CD14-positive monocyte (primary cell): ENCODE data around the gene OR51A2. TPM values are rescaled to one million over a fixed set of nuclear protein-coding genes. Genes with fewer than 3 reads are reported as not detected.

Experiments
- DNase-seq, 3 donors: peaks; one replicate each; pipeline ENCODE4 v3.0.0-alpha.2; 2011 to 2022
- H2AFZ ChIP-seq: 2 replicates; pipeline ENCODE4 v1.6.0; 2012; ENCODE audit warnings: mild to moderate bottlenecking, low read depth, low read length, inconsistent platforms; ENCODE audit not compliant: insufficient read depth, poor library complexity, severe bottlenecking
- H3K27ac ChIP-seq, 2 donors: 1 replicate in 1 of 2; 2 replicates in 1 of 2; pipeline ENCODE4 v1.5.1; 2012 to 2013; ENCODE audit warnings: low read length in 2 of 2, control low read depth in 1 of 2, inconsistent platforms in 1 of 2, low read depth in 1 of 2, mild to moderate bottlenecking in 1 of 2
- H3K27me3 ChIP-seq, 2 donors: one replicate each; pipeline versions ENCODE4 v1.6.0 to v1.6.1; 2011 to 2013; ENCODE audit warnings: low read length in 2 of 2; ENCODE audit not compliant: control insufficient read depth in 2 of 2, insufficient read depth in 2 of 2
- H3K36me3 ChIP-seq, 2 donors: replicated peaks in 1 of 2; 1 replicate in 1 of 2; 2 replicates in 1 of 2; pipeline versions ENCODE4 v1.5.1 to v1.6.1; 2012 to 2013; ENCODE audit warnings: low read length in 2 of 2, control low read depth in 1 of 2, inconsistent platforms in 1 of 2, mild to moderate bottlenecking in 1 of 2; ENCODE audit not compliant: insufficient read depth in 2 of 2, control insufficient read depth in 1 of 2
- H3K4me1 ChIP-seq, 2 donors: 1 replicate in 1 of 2; 2 replicates in 1 of 2; pipeline versions ENCODE4 v1.5.1 to v1.6.1; 2012 to 2013; ENCODE audit warnings: low read length in 2 of 2, control low read depth in 1 of 2, inconsistent platforms in 1 of 2, mild to moderate bottlenecking in 1 of 2, moderate library complexity in 1 of 2; ENCODE audit not compliant: insufficient read depth in 2 of 2, control insufficient read depth in 1 of 2
- H3K4me2 ChIP-seq: replicated peaks from 2 replicates; pipeline ENCODE3; 2012; ENCODE audit warnings: low read length, moderate library complexity, mild to moderate bottlenecking; ENCODE audit not compliant: poor library complexity, severe bottlenecking; ENCODE audit errors: extremely low read depth
- H3K4me3 ChIP-seq, 3 experiments: fragments of 200-600 bp in 1 of 3; sonication (generic) in 1 of 3; replicated peaks in 1 of 3; 1 replicate in 2 of 3; 2 replicates in 1 of 3; pipeline ENCODE4 v1.5.1; 2011 to 2013; ENCODE audit warnings: low read length in 3 of 3, mild to moderate bottlenecking in 3 of 3, control low read depth in 2 of 3, low read depth in 2 of 3, inconsistent platforms in 1 of 3, moderate library complexity in 1 of 3
- H3K79me2 ChIP-seq: 2 replicates; pipeline ENCODE4 v1.6.0; 2012; ENCODE audit warnings: mild to moderate bottlenecking, control low read depth, inconsistent platforms, low read length, moderate library complexity; ENCODE audit not compliant: insufficient read depth
- H3K9ac ChIP-seq: 2 replicates; pipeline ENCODE4 v1.6.0; 2017; ENCODE audit warnings: low read length, mild to moderate bottlenecking; ENCODE audit not compliant: insufficient read depth, poor library complexity, severe bottlenecking
- H3K9me3 ChIP-seq, 2 donors: replicated peaks in 1 of 2; 1 replicate in 1 of 2; 2 replicates in 1 of 2; pipeline versions ENCODE4 v1.5.1 to v1.6.1; 2012 to 2013; ENCODE audit warnings: low read length in 2 of 2, control low read depth in 1 of 2; ENCODE audit not compliant: control insufficient read depth in 1 of 2, insufficient read depth in 1 of 2
- H4K20me1 ChIP-seq: 2 replicates; pipeline ENCODE4 v1.6.0; 2012; ENCODE audit warnings: mild to moderate bottlenecking, low read length, control low read depth, moderate library complexity; ENCODE audit not compliant: insufficient read depth
- H3K27ac Mint-ChIP-seq, 7 donors: one replicate each; pipeline ENCODE4 v1.8.0; 2020; ENCODE audit warnings: mild to moderate bottlenecking in 7 of 7, mixed read lengths in 7 of 7, moderate library complexity in 6 of 7, inconsistent platforms in 2 of 7
- H3K27me3 Mint-ChIP-seq, 3 donors: one replicate each; pipeline ENCODE4 v1.8.0; 2021 to 2022; ENCODE audit warnings: low read depth in 3 of 3, mild to moderate bottlenecking in 3 of 3, mixed read lengths in 3 of 3, moderate library complexity in 3 of 3, inconsistent platforms in 1 of 3
- H3K36me3 Mint-ChIP-seq, 2 donors: one replicate each; pipeline ENCODE4 v1.8.0; 2020; ENCODE audit warnings: mixed read lengths in 2 of 2, inconsistent platforms in 1 of 2, mild to moderate bottlenecking in 1 of 2
- H3K4me1 Mint-ChIP-seq: one replicate; pipeline ENCODE4 v1.8.0; 2020; ENCODE audit warnings: mild to moderate bottlenecking, mixed read lengths
- H3K4me3 Mint-ChIP-seq, 2 donors: one replicate each; pipeline ENCODE4 v1.8.0; 2020; ENCODE audit warnings: mild to moderate bottlenecking in 2 of 2, mixed read lengths in 2 of 2, moderate library complexity in 1 of 2
- H3K9me3 Mint-ChIP-seq, 7 donors: one replicate each; pipeline ENCODE4 v1.8.0; 2020 to 2022; ENCODE audit warnings: mixed read lengths in 7 of 7, mild to moderate bottlenecking in 6 of 7, moderate library complexity in 6 of 7, inconsistent platforms in 2 of 7
- WGBS: methylation state at CpG from one replicate; pipeline ENCODE4 v1.1.5; 2013; ENCODE audit warnings: missing lambda C conversion rate; ENCODE audit not compliant: insufficient coverage; 5-methylcytosine and 5-hydroxymethylcytosine counted together
- intact Hi-C, 2 donors: fragments of 100-400 bp; cut with micrococcal nuclease; formaldehyde crosslinking; loops; one replicate each; pipeline versions ENCODE4 v1.15.0 to v1.15.1; 2023
- polyA plus RNA-seq, 3 donors: library from polyadenylated mRNA; depleted of rRNA in 1 of 3; unstranded in 2 of 3; stranded (reverse) in 1 of 3; fragments of 300-500 nt in 2 of 3; fragments of >200 nt in 1 of 3; fragmentation: Illumina TruSeq in 2 of 3; gene quantifications; 1 replicate in 2 of 3; 2 replicates in 1 of 3; pipeline ENCODE4 v1.2.3, GENCODE V29; 2012 to 2021
- TF ChIP-seq, protein P1 (sequence below): fragments of 200-600 bp; IDR thresholded peaks from one replicate; pipeline ENCODE4 v1.8.0; 2022; ENCODE audit warnings: antibody characterized with exemption, mild to moderate bottlenecking

Gene OR51A2
- polyA plus RNA-seq, 3 donors: not detected

DNA sequence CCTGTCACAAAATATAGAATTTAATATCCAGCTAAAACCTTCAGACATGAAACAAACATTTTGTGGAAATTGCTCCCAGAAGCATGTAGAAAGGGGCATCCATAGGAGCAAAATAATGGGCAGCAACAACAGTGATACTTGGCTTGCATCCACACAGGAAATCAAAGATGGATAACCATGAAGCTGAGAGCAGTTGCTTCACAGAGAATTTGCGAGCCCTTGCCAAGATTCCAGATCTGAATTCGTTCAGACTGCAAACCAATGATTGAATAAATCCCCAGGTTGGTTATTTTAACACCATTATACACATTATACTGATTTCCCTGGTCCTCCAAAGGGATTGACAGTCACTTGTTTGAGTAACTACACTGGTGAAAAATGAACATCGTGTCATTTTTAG, 23.5 kb upstream of the OR51A2 start:
- H3K9me3 ChIP-seq: no peaks in the 10 kb centered on the region
- Mint-ChIP-seq H3K27ac (no peak overlapping the region), H3K27me3 (no peaks in the 10 kb centered on the region), H3K36me3 (no peaks in the 10 kb centered on the region), H3K4me1 (no peaks in the 10 kb centered on the region), H3K4me3 (no peak overlapping the region), H3K9me3 (peaks cover 0 to 4% (median 0%) of the 10 kb centered on the region in 7 donors)
- TF ChIP-seq, protein P1, sequence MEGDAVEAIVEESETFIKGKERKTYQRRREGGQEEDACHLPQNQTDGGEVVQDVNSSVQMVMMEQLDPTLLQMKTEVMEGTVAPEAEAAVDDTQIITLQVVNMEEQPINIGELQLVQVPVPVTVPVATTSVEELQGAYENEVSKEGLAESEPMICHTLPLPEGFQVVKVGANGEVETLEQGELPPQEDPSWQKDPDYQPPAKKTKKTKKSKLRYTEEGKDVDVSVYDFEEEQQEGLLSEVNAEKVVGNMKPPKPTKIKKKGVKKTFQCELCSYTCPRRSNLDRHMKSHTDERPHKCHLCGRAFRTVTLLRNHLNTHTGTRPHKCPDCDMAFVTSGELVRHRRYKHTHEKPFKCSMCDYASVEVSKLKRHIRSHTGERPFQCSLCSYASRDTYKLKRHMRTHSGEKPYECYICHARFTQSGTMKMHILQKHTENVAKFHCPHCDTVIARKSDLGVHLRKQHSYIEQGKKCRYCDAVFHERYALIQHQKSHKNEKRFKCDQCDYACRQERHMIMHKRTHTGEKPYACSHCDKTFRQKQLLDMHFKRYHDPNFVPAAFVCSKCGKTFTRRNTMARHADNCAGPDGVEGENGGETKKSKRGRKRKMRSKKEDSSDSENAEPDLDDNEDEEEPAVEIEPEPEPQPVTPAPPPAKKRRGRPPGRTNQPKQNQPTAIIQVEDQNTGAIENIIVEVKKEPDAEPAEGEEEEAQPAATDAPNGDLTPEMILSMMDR: no peak
- DNase-seq: no peak
- whole genome bisulfite sequencing: 90% methylated on average over 2 of the region's 3 CpGs
- intact Hi-C loops: no loop called here
- H4K20me1 ChIP-seq: no peaks in the 10 kb centered on the region
- H3K27ac ChIP-seq: no peak overlapping the region
- H3K36me3 ChIP-seq: no peaks in the 10 kb centered on the region
- no peak overlapping the region for H3K9ac ChIP-seq
- H3K4me2 ChIP-seq: no peak overlapping the region
- no peaks in the 10 kb centered on the region for H3K4me1 ChIP-seq
- no peaks in the 10 kb centered on the region for H3K27me3 ChIP-seq
- no peak overlapping the region for H2AFZ ChIP-seq
- H3K4me3 ChIP-seq: no peak overlapping the region
- H3K79me2 ChIP-seq: no peaks in the 10 kb centered on the region

DNA sequence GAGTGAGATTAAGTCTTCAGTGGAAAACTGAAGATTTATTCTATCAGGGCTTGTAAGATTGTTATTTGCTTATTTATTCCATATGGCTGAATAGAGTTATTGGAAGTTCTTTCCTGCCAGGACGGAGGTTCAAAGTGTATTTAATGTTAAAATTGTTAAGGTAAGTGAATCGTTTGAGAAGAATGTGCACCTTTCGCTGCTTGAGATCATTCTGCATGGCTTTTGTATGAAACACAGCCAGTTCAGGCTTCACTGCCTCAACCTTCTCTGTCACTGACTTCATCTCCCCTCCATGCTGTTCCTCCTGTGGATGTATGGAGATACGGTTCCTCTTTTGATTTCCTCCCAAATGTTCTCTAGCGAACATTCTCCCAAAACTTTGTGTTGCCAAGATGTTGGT, 19.9 kb upstream of the OR51A2 start:
- H3K27ac Mint-ChIP-seq: no peak overlapping the region
- no peaks in the 10 kb centered on the region for H4K20me1 ChIP-seq
- 100% methylated on average over 1 of the region's 5 CpGs for WGBS

More for the DNA sequence above, 19.9 kb upstream of the OR51A2 start:
- Histone ChIP-seq H3K27me3 (no peaks in the 10 kb centered on the region), H3K9ac (no peak overlapping the region), H3K79me2 (no peaks in the 10 kb centered on the region), H2AFZ (no peak overlapping the region), H3K4me3 (no peak overlapping the region), H3K27ac (no peak overlapping the region), H3K9me3 (peaks cover 0 to 4% of the 10 kb centered on the region in 2 donors), H3K4me1 (no peaks in the 10 kb centered on the region), H3K4me2 (no peak overlapping the region), H3K36me3 (no peaks in the 10 kb centered on the region)
- Mint-ChIP-seq H3K9me3 (peaks cover 0 to 6% (median 2%) of the 10 kb centered on the region in 7 donors), H3K27me3 (no peaks in the 10 kb centered on the region), H3K4me1 (no peaks in the 10 kb centered on the region), H3K36me3 (no peaks in the 10 kb centered on the region), H3K4me3 (no peak overlapping the region)
- intact Hi-C loops: no loop called here
- no peak for DNase-seq
- TF ChIP-seq, protein P1: no peak
